ENCODE results near the gene LAMC2.

GRCh38 chr1:183163316-183163715 is 22.7 kb upstream of the LAMC2 start:
- TF ChIP-seq, protein P1, sequence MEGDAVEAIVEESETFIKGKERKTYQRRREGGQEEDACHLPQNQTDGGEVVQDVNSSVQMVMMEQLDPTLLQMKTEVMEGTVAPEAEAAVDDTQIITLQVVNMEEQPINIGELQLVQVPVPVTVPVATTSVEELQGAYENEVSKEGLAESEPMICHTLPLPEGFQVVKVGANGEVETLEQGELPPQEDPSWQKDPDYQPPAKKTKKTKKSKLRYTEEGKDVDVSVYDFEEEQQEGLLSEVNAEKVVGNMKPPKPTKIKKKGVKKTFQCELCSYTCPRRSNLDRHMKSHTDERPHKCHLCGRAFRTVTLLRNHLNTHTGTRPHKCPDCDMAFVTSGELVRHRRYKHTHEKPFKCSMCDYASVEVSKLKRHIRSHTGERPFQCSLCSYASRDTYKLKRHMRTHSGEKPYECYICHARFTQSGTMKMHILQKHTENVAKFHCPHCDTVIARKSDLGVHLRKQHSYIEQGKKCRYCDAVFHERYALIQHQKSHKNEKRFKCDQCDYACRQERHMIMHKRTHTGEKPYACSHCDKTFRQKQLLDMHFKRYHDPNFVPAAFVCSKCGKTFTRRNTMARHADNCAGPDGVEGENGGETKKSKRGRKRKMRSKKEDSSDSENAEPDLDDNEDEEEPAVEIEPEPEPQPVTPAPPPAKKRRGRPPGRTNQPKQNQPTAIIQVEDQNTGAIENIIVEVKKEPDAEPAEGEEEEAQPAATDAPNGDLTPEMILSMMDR (IDR thresholded peaks at IDR 0.05): no peak
- TF ChIP-seq POLR2A (IDR thresholded peaks at IDR 0.05) (no peak), EP300 (IDR thresholded peaks at IDR 0.05) (no peak), POLR2AphosphoS5 (IDR thresholded peaks at IDR 0.05) (no peak)
